SK-N-SH (cell line): Measurements from ENCODE around the gene CASQ1.

Source experiments
- CTCF ChIP-seq: fragments of 200-600 bp; sonication (generic); IDR thresholded peaks from 2 replicates; pipeline ENCODE4 v1.6.1; 2017; ENCODE audit warnings: antibody characterized with exemption, mild to moderate bottlenecking, moderate library complexity
- EP300 ChIP-seq, 2 experiments: IDR thresholded peaks; 2 replicates each; pipeline versions ENCODE4 v1.4.0 to v1.6.1; 2012; ENCODE audit warnings: borderline replicate concordance in 1 of 2, low read depth in 1 of 2, low read length in 1 of 2
- EZH2phosphoT487 ChIP-seq: fragments of 200-600 bp; sonication (generic); IDR thresholded peaks from 2 replicates; pipeline ENCODE4 v1.6.1; 2017; ENCODE audit warnings: low read depth, mixed run types, mild to moderate bottlenecking, antibody characterized with exemption, moderate library complexity, borderline replicate concordance
- JUND ChIP-seq: IDR thresholded peaks from 2 replicates; pipeline ENCODE4 v1.4.0; 2012
- MAX ChIP-seq: IDR thresholded peaks from 2 replicates; pipeline ENCODE4 v1.4.0; 2012; ENCODE audit warnings: low read depth
- NRF1 ChIP-seq: IDR thresholded peaks from 2 replicates; pipeline ENCODE4 v1.6.1; 2012; ENCODE audit warnings: low read depth, mild to moderate bottlenecking, low read length
- POLR2AphosphoS5 ChIP-seq: IDR thresholded peaks from 2 replicates; pipeline ENCODE4 v1.6.1; 2012; ENCODE audit warnings: low read depth, low read length
- SMC3 ChIP-seq: IDR thresholded peaks from 2 replicates; pipeline ENCODE4 v1.6.1; 2012; ENCODE audit warnings: low read depth, low read length, improper control_type of control experiment
- TAF1 ChIP-seq: IDR thresholded peaks from 2 replicates; pipeline ENCODE4 v1.6.1; 2012; ENCODE audit warnings: low read depth, mild to moderate bottlenecking, low read length, moderate library complexity, borderline replicate concordance

GRCh38 chr1:160208557-160209320 lies 18.4 kb downstream of the CASQ1 start:
- TF ChIP-seq CTCF (no peak), SMC3 (no peak), EP300 (IDR thresholded peaks at IDR 0.05; ENCODE audit: borderline replicate concordance in 1 of 2, low read depth in 1 of 2, low read length in 1 of 2) (no peak), JUND (no peak), NRF1 (no peak), EZH2phosphoT487 (no peak), MAX (no peak), POLR2AphosphoS5 (no peak), TAF1 (no peak)
